Epidermal melanocyte (primary cell): ENCODE data around the gene TMEM273.

Experiments used
- DNase-seq: peaks from one replicate; pipeline ENCODE4 v3.0.0; 2011; ENCODE audit warnings: low spot score; ENCODE audit not compliant: insufficient read length

The TMEM273 gene

DNA sequence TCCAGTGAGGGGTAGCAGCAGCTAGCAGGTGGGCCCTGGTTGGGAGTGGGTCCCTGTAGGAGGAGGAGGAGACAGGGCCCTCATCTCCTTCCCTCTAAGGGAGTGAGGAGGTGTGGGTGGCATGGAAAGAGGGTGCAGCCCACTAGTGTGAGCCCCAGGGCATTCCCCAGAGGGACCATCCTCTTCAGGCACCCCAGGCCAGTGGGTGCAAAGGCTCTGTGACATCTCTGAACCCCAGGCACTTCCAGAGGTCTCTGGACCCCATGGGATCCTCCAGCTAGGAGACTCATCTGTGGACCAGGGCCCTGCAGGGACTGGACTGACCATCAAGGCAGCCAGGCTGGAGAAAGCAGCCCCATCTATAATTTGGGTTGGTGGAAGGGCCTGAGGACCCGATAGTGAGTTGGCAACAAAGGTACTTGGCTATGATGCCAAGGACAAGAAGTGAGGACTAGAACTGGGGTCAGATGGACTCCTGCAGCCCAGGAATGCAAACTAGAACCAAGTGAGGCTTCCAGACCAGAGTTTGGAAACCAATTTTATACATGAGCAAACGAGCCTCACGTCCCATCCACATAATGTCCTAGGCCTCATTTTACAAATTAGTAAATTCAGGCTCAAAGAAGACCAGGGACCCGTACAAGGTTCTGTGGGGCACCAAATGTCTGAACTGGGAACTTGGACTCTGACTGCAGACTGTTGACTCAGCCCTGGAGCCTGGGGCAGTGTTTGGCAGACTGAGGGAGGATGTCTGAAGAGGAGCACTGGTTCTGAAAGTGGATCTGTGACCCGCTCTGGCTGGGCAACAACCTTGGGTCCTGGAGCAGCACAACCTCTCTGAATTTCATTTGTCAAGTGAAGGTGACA lies 71.4 kb downstream of the TMEM273 start:
- DNase-seq: no peak

DNA sequence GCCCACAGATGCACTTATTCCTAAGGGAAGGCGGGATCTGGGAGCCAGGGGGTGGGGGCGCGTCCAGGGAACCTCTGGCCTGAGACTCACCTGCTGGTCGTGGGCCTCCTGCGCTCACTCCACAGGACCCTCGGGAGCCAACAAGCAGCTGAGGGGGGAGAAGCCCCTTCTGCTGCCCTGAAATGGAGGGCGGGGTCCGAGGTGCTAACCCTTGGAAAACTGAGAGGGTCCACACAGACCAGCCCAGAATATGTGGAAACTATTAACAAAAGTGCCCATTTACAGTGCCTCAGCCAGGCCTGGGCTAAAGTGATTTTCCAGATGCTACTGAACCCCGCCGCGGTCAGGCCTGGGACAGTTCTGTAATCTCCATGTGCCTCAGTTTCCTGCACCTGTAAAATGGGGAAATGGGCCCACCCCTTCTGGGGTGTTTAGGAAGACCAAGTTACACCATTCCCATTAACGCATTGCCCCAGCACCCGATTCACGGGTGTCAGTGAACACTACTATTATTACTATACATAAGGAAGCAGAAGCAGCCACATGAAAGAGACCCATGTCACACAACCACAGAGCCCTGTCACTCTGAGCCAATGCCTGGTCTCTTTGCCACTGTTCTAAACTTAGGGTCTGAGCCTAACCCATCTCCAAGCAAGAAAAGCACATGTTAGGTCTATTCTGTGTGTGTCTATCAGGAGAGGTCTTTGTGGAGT lies 72.2 kb downstream of the TMEM273 start:
- DNase-seq: no peak

DNA sequence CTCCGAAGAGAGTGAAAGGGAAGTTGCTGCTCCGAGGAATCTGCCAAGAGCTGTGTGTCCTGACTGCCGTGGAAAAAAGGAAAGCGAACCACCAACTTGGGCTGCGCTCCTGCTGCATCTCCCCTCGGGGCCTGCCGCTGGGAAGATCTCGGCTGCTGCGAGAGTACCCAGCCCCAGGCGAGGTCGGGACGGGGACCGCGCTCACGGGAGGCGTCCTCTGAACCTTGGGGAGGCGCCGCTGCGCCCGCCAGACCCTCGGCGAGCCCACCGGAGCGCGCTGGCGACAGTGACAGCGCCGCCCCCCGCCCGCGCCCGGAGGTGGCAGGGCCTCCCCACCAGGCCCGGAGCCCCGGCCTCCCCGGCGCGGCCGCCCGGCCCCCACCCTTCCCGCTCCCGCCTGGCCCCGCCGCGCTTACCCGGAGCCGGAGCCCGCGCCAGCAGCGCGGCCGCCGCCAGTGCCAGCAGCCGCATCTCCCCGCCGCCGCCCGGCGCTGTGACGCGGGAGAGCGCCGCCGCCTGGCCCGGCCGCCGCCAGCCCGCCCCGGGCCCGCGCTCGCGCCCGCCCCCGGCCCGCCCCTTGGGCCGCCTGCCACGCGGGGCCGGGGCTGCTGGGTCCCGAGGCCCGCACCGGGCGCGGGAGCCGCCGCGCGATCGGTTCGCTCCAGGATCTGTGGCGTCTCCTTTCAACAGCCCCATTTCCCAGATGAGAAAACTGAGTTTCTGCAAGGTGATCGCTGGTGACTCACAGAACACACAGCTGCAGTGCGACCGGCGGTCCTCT lies 73.0 kb downstream of the TMEM273 start, which contains the start of gene VSTM4:
TSS of gene VSTM4 (minus strand) at position 508 of the 781 bp plus-strand sequence. CDS start at position 471, 37 bp downstream.
- DNase-seq: no peak

DNA sequence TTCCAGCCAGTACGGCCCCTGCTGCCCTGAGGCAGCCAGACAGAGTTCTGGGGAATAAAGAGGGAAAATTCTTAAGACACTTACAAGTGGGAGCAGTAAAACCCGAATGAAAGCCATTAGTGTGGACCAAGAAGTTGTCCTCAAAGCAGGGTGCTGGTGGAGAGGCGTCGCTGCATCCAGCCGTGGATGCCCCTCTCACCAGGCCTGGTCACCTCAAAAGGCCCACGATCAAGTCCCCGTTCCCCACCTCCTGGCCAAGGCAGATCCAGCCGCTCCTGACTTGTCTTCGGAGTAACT lies 73.5 kb downstream of the TMEM273 start:
- no peak for DNase-seq

DNA sequence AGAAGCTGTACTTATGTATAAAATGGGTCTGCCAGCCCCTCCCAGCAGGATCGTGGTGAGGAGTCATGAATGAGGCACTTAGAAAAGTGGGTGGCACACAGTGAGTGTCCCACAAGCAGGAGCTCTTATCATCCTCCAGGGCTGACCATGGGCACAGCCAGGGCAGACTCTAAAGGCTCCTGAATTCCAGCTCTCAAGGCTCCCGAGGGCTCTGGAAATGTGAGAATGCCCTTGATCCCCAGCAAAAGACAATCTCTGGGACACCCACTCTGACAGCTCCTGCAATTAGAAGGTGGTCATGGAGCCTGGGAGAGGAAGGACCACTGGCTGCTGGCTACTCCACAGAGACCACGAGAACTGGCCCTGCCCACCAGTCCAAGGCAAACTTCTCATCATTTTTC lies 74.5 kb downstream of the TMEM273 start:
- no peak for DNase-seq

DNA sequence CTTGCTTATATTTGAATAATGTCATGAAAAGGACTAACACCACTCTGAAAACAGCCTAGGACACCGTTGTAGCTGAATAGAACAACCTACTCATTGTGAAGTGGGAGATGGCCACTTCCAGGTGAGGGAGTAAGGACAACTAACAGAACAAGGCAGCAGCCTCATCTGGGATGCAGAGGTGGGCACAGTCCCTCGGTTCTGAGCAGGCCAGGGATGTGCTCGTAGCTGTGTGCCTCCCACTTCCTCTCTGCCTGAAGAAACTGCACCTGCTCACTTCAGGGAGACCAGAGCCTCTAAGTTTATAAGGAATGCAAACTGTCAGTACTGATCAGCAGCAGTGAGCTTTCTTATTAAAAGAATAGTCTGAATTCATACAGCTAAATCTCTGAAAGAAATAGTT lies 75.3 kb downstream of the TMEM273 start:
- no peak for DNase-seq

DNA sequence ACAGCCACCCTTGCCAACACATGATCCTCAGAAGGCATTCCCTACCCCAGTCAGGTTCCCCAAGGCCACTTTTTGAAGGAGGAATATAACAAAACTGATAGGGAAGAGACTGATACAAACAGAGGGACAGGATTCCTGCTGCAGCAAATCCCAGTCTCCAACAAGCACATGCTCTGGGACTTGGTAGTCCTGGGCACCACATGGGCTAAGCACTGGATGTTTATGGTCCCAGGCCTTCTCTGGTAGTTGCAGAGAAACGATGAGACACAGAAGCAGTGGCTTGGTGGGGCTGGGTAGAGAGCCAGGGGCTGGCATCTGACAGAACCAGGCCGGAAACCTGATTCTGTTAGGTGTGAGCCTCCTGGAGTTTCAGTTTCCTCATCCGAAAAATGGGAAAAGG lies 76.1 kb downstream of the TMEM273 start:
- no peak for DNase-seq

DNA sequence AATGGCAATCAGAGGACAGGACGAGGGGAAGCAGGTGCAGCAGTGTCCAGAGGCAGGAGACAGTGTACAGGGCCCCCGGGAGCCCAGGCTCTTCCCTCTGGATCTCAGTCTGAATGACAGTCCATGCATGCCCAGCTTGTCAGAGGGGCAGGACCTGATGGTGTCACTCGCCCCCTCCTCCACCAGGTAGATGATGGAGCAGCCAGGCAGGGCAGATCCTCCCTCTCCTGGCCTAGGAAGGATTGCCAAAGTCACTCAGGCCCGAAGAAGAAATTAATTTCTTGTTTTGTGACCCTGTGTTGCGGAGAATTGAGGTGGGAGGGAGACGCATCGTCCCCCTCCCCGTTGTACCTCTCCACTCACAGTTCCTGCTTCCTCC lies 76.9 kb downstream of the TMEM273 start:
- DNase-seq: no peak

DNA sequence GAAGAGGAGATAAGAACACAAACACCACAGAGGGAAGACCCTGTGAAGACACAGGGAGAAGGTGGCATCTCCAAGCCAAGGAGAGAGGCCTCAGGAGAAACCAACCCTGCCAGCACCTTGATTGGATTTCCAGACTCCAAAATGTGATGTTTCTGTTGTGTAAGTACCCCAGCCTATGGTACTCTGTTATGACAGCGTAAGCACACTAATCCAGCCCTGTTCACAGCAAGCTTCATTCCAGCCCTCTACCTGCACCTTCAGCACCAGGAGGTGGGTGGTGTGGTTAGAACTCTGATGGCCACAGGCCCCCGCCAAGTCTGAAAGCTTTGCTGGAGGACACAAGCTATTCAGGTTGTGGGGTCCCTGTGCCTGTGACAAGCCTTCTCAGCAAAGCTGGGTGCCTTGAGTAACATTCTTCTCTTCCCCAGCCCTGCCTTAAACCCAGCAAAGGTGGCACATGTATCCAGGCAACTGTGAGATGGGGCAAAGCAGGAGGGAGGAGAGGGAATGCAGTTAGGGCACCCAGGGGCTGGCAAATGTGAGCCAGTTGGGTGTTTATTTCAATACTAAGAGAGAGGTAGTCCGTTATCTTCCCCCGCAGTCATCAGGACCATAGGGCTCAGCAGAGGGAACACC lies 77.4 kb downstream of the TMEM273 start:
- DNase-seq: no peak

DNA sequence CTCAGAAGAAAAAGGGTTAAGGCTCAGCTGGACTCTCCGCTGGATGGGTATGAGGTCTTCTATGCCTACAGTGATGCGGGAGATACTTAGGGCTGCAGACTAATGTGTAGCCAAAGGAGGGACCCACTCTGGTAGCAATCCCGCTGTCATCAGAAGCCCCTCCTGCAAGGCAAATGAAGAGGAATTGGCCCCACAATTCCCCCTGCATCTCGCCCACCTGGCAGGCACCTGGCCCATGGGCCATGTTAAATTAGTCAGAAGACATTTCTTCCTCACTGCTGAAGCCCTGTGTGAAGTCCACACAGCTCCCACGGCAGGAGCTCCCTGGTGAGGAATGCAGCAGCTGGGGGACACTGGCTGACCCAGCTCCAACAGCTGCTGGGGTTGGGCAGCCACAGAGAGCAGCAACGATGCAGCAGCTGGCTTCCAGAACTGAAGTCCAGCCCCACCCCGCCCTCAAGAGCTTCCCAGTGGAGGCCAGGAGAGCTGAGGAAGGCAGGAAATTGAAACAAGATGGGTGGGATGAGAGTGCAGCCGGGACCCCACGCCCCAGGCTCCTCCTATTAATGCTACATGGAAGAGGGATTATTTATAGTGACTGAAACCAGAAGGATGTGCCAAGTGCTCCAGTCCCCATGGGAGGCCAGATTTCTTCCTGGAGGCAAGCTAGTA lies 78.4 kb downstream of the TMEM273 start:
- DNase-seq: peak; percentile 55

DNA sequence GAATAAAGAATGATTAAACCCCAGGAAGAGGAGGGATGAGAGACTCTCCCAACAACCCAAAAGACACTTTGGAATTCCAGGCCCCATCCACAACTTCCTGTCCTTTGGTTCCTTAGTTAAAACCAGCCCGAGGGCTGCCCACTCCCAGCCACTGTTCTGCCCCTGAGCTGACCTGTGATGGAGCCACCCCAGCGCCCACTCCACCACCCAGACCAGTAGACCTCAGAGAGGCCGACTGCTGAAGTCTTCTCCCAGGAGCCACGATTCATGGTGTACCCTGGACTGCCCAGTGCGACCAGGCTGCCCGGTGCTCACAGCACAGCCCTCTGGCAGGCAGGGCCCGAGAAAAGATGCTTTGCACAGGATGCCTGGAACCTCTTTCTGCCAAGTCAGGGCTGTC lies 79.5 kb downstream of the TMEM273 start:
- DNase-seq: no peak

DNA sequence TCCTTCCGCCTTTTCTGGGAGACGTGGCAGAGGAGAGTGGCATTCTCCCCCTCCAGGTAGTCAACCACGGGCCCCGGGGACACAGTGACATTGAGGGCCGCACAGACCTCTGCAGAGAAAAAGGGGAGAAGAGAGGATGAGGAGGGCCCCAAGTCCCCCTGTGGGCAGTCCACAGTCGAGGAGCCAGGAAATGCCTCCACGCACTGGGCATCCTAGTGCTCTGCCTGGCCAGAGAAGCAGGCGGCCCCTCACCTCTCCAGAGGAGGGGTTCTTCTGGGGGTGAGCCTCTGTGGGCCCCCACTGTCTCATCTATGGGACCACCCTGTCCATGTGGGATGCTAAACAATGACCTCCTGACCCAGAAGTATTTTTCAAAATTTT lies 80.3 kb downstream of the TMEM273 start:
- no peak for DNase-seq

DNA sequence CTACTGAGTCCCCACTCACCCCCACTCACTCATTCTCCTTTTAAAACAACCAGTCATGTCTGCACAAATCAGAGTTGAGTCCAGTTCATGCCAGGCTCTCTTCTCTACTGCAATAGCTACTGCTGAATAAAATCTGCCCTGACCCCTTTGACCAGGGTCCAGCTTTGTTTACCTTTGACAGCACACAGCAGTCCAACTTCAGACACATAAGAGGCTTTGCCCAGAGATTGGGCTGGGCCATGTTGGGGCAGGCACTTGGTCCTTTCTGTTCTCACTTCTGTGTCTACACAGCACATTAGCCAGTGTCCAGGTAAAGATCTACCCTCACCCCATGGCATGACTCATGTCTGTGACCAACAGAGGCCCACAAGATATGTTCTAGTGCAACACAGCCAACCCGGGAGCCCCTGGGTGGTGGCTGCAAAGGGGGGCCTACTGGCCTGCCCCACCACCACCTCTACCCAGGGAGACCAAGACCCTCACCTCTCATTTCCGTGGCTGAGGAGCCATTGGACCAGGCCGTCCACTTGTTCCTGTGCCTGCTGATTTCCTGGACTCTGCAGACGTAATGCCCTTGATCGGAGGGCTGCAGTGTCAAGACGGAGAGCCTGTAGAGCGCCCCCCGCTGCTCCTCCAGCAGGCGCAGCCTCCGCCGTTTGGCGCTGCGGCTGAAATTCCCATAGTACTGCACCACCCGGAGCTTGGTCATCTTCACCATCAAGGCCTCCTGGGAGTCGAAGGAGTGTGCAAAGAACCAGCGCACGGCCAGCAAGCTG lies 80.9 kb downstream of the TMEM273 start:
- DNase-seq: no peak

DNA sequence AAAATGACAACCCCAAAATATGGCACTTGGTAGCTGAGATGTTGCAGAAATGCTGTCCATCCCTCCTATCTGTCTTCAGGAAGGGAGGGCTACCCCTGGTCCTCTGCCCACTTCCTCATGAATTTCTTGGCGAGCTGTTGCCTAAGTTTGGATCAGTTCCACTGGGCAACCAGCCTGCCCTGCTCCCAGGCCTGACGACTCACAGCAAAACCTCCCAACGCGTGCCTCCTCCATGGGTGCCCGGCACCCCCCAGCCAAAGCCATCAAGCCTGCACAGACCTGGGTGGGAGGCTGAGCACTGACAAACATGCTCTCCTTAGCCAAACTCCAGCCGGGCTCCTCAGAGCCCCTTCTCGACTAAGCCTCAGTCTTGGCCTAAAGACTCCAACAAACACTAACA lies 81.7 kb downstream of the TMEM273 start:
- no peak for DNase-seq

DNA sequence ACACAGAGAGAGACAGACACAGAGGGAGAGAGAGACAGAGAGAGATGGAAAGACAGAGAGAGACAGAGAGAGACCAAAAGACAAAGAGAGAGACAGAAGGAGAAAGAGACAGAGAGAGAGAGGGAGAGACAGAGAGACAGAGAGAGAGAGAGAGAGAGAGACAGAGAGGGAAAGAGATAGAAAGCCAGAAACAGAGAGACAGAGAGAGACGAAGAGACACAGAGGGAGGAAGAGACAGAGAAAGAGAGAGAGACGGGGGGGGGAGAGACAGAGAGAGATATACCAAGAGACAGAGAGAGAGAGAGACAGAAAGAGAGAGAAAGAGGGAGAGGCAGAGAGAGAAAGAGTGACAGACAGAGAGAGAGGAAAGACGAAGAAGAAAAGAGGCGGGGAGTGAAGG lies 83.1 kb downstream of the TMEM273 start:
- no peak for DNase-seq
